ENCODE measurements around the gene DMKN.

DMKN gene

DNA sequence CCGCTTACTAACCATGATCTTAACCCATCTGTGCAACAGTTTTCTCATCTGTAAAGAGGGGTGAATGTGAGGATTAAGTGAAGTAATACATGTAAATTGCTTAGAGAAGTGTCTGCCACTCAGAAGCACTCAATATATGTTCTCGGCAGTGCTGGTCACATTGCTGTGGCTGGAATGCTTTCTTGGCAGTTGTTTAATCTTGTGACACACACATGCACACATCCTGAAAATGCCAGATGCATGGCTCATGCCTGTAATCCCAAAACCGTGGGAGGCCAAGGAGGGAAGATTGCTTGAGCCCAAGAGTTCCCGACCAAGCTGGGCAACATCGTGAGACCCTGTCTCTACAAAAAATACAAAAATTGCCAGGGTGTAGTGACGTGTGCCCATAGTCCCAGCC is 4.9 kb upstream of the DMKN start:
- no peak for DNase-seq (ENCODE audit: insufficient read length)
- TF ChIP-seq TAF1 (IDR thresholded peaks at IDR 0.05; ENCODE audit: borderline replicate concordance, low read depth, low read length) (no peak), POLR2AphosphoS5 (IDR thresholded peaks at IDR 0.05; ENCODE audit: low read depth, low read length) (no peak), POLR2A (IDR thresholded peaks at IDR 0.05; ENCODE audit: low read depth, low read length) (no peak)
- no peak for FAIRE-seq

DNA sequence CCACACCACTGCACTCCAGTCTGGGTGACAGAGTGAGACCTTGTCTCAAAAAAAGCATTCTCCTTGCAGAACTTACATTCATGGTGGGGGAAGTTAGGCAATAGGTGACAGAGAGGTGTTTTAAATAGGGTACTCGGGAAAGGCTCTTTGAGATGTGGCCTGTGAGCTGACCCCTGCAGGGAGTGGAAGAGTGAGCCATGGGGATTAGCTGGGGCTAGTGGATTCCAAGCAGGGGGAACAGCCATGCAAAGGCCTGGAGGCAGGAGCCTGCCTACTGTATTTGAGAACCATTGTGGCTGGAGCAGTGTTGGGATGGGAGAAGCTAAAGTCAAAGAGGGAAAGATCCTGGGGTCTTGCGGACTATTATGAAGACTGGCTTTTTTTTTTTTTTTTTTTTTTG is 3.9 kb upstream of the DMKN start:
- TF ChIP-seq POLR2AphosphoS5 (IDR thresholded peaks at IDR 0.05; ENCODE audit: low read depth, low read length) (no peak), POLR2A (IDR thresholded peaks at IDR 0.05; ENCODE audit: low read depth, low read length) (no peak), TAF1 (IDR thresholded peaks at IDR 0.05; ENCODE audit: borderline replicate concordance, low read depth, low read length) (no peak)
- no peak for FAIRE-seq
- no peak for DNase-seq (ENCODE audit: insufficient read length)

DNA sequence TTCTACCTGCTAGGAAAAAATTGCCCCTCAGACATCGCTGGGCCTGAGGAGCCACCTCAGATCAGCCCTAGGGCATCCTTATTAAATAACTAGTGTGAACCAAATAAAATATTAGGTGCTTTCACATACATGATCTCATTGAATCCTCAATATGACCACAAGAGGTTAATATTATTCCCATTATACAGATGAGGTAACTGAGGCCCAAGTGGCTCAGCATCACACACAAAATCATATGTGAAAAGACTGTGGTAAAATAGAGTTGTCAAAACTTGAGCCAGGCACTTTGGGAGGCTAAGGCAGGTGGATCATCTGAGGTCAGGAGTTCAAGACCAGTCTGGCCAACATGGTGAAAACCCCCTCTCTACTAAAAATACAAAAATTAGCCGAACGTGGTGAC is 2.9 kb upstream of the DMKN start:
- DNase-seq (ENCODE audit: insufficient read length) (no peak), FAIRE-seq (no peak)
- no peak for TF ChIP-seq POLR2AphosphoS5 (IDR thresholded peaks at IDR 0.05; ENCODE audit: low read depth, low read length)
- no peak for TF ChIP-seq POLR2A (IDR thresholded peaks at IDR 0.05; ENCODE audit: low read depth, low read length)
- no peak for TF ChIP-seq TAF1 (IDR thresholded peaks at IDR 0.05; ENCODE audit: borderline replicate concordance, low read depth, low read length)

DNA sequence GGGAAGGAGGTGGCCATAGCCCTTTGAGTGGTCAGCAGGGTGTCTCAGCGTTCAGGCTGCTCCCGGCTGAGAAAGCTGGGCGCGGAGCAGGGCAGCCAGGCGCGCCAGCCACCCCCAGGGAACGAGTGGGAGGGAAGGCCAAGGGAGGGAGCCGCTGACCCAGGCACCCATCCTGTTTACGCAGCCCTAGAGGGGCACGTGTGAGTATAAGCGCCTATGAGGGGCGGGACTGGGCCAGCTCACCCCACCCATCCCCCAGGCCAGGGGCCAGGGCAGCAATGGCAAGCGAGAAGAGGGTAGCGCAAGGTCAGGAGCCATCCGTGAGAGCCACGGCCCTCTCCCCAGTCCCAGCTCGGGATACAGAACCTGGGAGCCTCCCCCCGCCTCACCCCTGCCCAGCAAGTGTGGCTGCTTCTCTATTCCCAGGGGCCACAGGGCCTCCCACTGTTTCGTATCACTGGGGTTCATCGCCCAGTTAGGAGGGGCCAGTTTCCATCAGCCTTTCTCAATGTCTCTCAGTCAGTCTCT is 897 bp upstream of the DMKN start:
- no peak for TF ChIP-seq POLR2AphosphoS5 (IDR thresholded peaks at IDR 0.05; ENCODE audit: low read depth, low read length)
- no peak for TF ChIP-seq POLR2A (IDR thresholded peaks at IDR 0.05; ENCODE audit: low read depth, low read length)
- no peak for TF ChIP-seq TAF1 (IDR thresholded peaks at IDR 0.05; ENCODE audit: borderline replicate concordance, low read depth, low read length)
- FAIRE-seq (no peak), DNase-seq (ENCODE audit: insufficient read length) (no peak)

DNA sequence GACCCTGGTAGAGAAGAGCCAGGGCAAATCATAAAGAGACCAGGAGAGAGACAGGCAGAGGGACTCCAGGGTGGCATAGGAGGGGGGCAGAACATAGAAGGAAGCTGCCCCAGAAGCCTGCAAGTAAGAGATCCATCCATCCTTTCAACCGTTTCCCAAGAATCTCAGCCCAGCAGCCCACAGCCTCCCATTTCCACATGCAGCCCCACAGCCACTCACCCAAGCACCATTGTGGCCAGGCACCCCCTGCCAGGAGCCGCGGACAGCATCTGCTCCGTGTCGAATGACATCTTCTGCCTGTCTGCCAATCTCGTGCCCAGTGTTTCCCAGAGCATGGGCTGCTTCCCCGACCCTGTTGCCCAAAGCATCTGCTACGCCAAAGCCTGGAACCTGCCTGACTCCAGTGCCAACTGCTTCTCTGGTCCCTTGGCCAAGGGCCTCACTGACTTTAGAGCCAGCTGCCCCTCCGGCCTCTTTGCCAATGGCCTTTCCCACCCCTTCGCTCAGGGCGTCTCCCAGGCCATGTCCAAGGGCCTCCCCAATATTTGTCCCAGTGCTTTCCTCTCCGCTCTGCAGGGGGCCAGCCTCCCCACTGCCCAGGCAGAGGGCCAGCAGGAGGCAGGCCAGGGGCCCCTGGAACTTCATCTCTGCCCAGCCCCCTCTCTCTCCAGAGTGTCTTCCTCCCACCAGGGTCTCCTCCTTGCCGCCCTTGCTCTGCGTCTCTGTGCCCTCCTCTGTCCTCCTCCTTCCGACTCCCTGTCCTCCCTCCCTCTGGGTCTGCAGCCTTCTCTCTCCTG is 420 bp downstream of the DMKN start:
- TF ChIP-seq POLR2A (IDR thresholded peaks at IDR 0.05; ENCODE audit: low read depth, low read length), result no peak
- TF ChIP-seq TAF1 (IDR thresholded peaks at IDR 0.05; ENCODE audit: borderline replicate concordance, low read depth, low read length), result no peak
- no peak for TF ChIP-seq POLR2AphosphoS5 (IDR thresholded peaks at IDR 0.05; ENCODE audit: low read depth, low read length)
- no peak for FAIRE-seq
- no peak for DNase-seq (ENCODE audit: insufficient read length)

DNA sequence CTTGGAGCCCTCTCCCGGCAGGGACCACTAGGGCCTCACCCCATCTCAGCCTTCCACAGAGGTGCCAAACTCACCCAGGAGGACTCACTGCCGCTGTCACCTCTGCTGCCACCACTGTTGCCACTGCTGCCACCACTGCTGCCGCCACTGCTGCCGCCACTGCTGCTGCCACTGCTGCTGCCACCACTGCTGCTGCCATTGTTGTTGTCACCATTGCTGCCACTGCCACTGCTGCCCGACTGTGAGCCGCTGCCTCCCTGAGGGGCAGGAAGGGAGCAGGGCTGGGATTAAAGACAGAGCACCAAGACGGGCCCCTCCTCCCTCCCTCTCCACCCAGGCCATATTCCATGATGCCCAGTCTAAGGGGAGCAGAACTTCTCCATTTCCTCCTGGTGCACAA is 2.1 kb downstream of the DMKN start:
- TF ChIP-seq TAF1 (IDR thresholded peaks at IDR 0.05; ENCODE audit: borderline replicate concordance, low read depth, low read length) (no peak), POLR2AphosphoS5 (IDR thresholded peaks at IDR 0.05; ENCODE audit: low read depth, low read length) (no peak), POLR2A (IDR thresholded peaks at IDR 0.05; ENCODE audit: low read depth, low read length) (no peak)
- DNase-seq (ENCODE audit: insufficient read length), result no peak
- FAIRE-seq, result no peak

DNA sequence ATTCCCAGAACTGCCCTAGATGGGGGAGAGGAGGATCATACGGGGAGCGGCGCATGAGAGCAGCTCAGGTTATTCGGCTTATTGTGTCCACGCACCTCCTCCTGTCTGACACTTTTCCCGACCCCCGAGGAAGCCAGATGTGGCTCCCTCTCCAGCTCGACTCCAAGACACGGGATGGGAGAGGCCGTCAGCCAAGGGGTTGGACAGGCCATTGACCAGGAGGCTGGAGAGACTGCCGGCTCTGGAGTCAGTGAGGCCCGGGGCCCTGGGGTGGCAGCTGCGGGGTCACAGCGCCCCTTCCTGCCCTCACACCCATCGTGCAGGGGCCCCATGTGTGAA is 2.9 kb downstream of the DMKN start:
- no peak for DNase-seq (ENCODE audit: insufficient read length)
- TF ChIP-seq TAF1 (IDR thresholded peaks at IDR 0.05; ENCODE audit: borderline replicate concordance, low read depth, low read length) (no peak), POLR2AphosphoS5 (IDR thresholded peaks at IDR 0.05; ENCODE audit: low read depth, low read length) (no peak), POLR2A (IDR thresholded peaks at IDR 0.05; ENCODE audit: low read depth, low read length) (no peak)
- FAIRE-seq, result peak; percentile 21

DNA sequence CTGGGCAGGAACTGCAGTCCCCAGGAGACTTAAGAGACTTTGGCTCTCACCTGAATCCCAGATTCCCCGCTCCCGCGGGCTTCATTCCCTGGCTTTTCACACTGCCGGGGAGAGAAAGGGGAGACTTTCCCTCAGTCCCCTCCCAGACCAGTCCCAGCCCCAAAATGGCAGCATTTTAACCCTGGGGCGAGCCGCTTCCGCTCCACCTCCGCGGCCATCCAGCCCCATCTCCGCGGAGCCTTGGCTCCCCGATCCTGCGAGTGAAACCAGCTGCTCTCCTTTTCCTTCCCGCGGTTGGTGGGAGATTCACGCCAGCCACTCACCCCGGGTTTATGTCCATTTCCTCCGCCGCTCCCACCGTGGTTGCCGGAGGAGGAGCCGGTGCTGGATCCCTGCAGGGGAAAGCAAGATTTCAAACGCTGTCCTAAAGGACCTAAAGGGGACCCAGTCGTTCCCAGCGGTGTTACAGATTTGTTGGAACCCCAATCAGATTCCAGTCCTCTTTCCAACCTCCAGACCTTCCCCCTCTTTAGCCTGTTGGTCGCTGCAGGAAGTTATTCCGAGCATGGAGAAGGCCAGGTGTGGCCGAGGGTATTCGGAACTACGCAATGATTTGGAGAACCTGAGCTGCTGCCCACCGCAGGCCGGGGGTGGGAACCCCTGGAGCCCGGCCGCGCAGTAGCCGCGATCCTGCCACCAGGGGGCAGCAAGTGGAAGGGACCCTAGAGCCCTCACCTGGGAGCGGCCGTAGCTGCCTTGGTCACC is 3.4 kb downstream of the DMKN start:
- TF ChIP-seq POLR2AphosphoS5 (IDR thresholded peaks at IDR 0.05; ENCODE audit: low read depth, low read length) (no peak), POLR2A (IDR thresholded peaks at IDR 0.05; ENCODE audit: low read depth, low read length) (peak; percentile 45; the same call in 1 of the 2 replicates), TAF1 (IDR thresholded peaks at IDR 0.05; ENCODE audit: borderline replicate concordance, low read depth, low read length) (peak; percentile 82)
- DNase-seq (ENCODE audit: insufficient read length), result peak; percentile 94
- peak; percentile 93 for FAIRE-seq

DNA sequence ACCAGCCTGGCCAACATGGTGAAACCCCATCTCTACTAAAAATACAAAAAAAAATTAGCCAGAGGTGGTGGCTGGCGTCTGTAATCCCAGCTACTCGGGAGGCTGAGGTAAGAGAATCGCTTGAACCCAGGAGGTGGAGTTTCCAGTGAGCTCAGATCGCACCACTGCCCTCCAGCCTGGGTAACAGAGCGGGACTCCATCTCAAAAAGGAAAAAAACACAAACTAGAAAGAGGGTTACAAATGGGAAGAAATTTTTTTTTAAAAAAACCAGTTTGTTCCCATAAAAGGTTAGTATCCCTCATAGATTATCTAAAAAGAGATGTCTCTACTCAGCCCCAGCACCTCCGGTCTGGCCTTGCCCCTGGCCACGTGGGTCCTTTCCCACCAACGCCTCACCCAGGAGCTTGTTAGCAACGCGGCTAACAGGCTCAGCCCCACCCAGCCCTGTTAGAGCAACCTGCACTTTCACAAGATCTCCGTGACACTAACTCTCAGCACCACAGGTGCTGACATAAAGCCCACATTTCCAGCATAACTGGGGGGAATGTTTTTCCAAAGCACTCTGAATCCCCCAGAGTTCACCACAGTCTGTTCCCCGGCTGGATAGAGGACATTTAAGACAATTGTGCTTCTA is 4.3 kb downstream of the DMKN start:
- peak; percentile 58 for DNase-seq (ENCODE audit: insufficient read length)
- peak; percentile 84 for FAIRE-seq
- no peak for TF ChIP-seq TAF1 (IDR thresholded peaks at IDR 0.05; ENCODE audit: borderline replicate concordance, low read depth, low read length)
- peak; percentile 43; the same call in 1 of the 2 replicates for TF ChIP-seq POLR2A (IDR thresholded peaks at IDR 0.05; ENCODE audit: low read depth, low read length)
- TF ChIP-seq POLR2AphosphoS5 (IDR thresholded peaks at IDR 0.05; ENCODE audit: low read depth, low read length), result no peak; the same call in 1 of the 2 replicates

DNA sequence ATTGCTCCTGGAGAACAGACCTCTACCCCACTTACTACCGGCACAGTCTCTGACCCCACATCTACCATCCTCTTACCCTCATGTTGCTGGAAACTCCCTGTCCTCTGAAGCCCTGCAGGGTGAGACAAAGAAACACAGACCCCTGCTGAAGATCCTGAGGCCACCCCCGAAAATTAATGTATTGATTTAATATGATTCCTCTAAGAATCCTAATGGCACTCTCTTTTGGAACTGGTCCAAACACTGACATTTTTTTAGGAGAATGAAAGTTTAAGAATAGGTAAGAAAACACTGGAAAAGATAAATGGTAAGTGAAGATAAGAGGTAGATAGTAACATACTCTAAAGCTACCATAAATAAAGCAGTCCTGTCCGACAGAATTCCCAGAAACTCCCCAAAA is 5.3 kb downstream of the DMKN start:
- no peak for DNase-seq (ENCODE audit: insufficient read length)
- TF ChIP-seq POLR2AphosphoS5 (IDR thresholded peaks at IDR 0.05; ENCODE audit: low read depth, low read length) (no peak), POLR2A (IDR thresholded peaks at IDR 0.05; ENCODE audit: low read depth, low read length) (no peak)
- no peak for FAIRE-seq

DNA sequence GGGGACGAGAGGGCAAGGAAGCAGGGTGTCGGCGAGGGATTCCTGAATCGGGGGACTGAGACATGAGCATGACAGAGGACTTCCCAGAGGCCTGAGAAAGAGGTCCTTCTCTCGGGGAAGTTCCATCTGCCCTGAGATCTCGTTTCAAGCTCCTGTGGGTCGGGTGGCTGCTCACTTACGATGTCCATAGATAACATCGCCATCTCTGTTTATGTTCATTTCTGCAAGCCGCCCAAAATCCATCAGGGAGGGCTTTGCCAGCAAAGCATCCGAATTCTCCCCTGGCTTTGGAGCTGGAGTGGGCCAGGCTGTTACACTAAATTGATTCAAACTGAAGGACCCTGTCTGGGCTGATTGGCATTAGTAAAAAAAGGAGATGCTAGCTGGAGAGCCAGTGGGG is 5.9 kb downstream of the DMKN start:
- no peak for TF ChIP-seq TAF1 (IDR thresholded peaks at IDR 0.05; ENCODE audit: borderline replicate concordance, low read depth, low read length)
- no peak for TF ChIP-seq POLR2AphosphoS5 (IDR thresholded peaks at IDR 0.05; ENCODE audit: low read depth, low read length)
- no peak for TF ChIP-seq POLR2A (IDR thresholded peaks at IDR 0.05; ENCODE audit: low read depth, low read length)
- FAIRE-seq, result peak; percentile 60
- no peak for DNase-seq (ENCODE audit: insufficient read length)

Data from GM12892 (cell line).